Liver (tissue), 10 donors: ENCODE data around the gene AATK. TPM values are rescaled to one million over a fixed set of nuclear protein-coding genes. Genes with fewer than 3 reads are reported as not detected.

Experiments
- DNase-seq: peaks from one replicate; pipeline ENCODE4 v3.0.0-alpha.2; 2017; ENCODE audit warnings: low spot score
- H3K27ac ChIP-seq, 2 donors: one replicate each; pipeline ENCODE4 v1.7.0; 2013; ENCODE audit warnings: inconsistent platforms in 2 of 2, low read length in 2 of 2, control low read depth in 1 of 2, low read depth in 1 of 2, mild to moderate bottlenecking in 1 of 2
- H3K27me3 ChIP-seq, 4 donors: one replicate each; pipeline versions ENCODE4 v1.6.1 to v1.7.0; 2013; ENCODE audit warnings: low read length in 3 of 4, inconsistent platforms in 1 of 4, mild to moderate bottlenecking in 1 of 4, moderate library complexity in 1 of 4; ENCODE audit not compliant: control insufficient read depth in 4 of 4, insufficient read depth in 4 of 4
- H3K36me3 ChIP-seq, 4 donors: one replicate each; pipeline versions ENCODE4 v1.6.1 to v1.7.0; 2013; ENCODE audit warnings: low read length in 3 of 4, mild to moderate bottlenecking in 3 of 4, low read depth in 1 of 4, moderate library complexity in 1 of 4; ENCODE audit not compliant: control insufficient read depth in 4 of 4, insufficient read depth in 3 of 4
- H3K4me1 ChIP-seq, 4 donors: one replicate each; pipeline versions ENCODE4 v1.6.1 to v1.7.0; 2013; ENCODE audit warnings: low read length in 3 of 4, mild to moderate bottlenecking in 3 of 4, moderate library complexity in 1 of 4; ENCODE audit not compliant: control insufficient read depth in 4 of 4, insufficient read depth in 4 of 4
- H3K4me3 ChIP-seq, 3 donors: one replicate each; pipeline versions ENCODE4 v1.6.1 to v1.7.0; 2013; ENCODE audit warnings: low read length in 3 of 3, control low read depth in 1 of 3, low read depth in 1 of 3, mild to moderate bottlenecking in 1 of 3
- H3K9ac ChIP-seq, 2 donors: one replicate each; pipeline ENCODE4 v1.7.0; 2013; ENCODE audit warnings: low read length in 2 of 2, mild to moderate bottlenecking in 2 of 2, moderate library complexity in 2 of 2, control low read depth in 1 of 2, low read depth in 1 of 2
- H3K9me3 ChIP-seq, 4 donors: one replicate each; pipeline versions ENCODE4 v1.6.1 to v1.7.0; 2013; ENCODE audit warnings: low read length in 3 of 4; ENCODE audit not compliant: control insufficient read depth in 4 of 4
- EGR1 ChIP-seq, 2 donors: IDR thresholded peaks; 2 replicates each; pipeline ENCODE4 v1.6.1; 2016 to 2018; ENCODE audit warnings: antibody characterized with exemption in 2 of 2, low read depth in 2 of 2
- FOXA2 ChIP-seq: IDR thresholded peaks from 2 replicates; pipeline ENCODE4 v1.6.1; 2016; ENCODE audit warnings: antibody characterized with exemption
- GABPA ChIP-seq, 2 donors: IDR thresholded peaks in 1 of 2; conservative IDR thresholded peaks in 1 of 2; 2 replicates each; pipeline ENCODE4 v1.6.1; 2016; ENCODE audit warnings: antibody characterized with exemption in 2 of 2, mild to moderate bottlenecking in 1 of 2, moderate library complexity in 1 of 2
- HNF4A ChIP-seq, 2 donors: conservative IDR thresholded peaks; 2 replicates each; pipeline ENCODE4 v1.6.1; 2016; ENCODE audit warnings: antibody characterized with exemption in 2 of 2, mild to moderate bottlenecking in 2 of 2
- HNF4G ChIP-seq: IDR thresholded peaks from 2 replicates; pipeline ENCODE4 v1.6.1; 2016; ENCODE audit warnings: antibody characterized with exemption
- JUND ChIP-seq, 2 donors: IDR thresholded peaks; 2 replicates each; pipeline ENCODE4 v1.6.1; 2016; ENCODE audit warnings: antibody characterized with exemption in 2 of 2
- WGBS: extraction: QIAGEN DNeasy Blood & Tissue Kit; methylation state at CpG from one replicate; pipeline ENCODE4 v1.1.7; 2013; 5-methylcytosine and 5-hydroxymethylcytosine counted together
- polyA plus RNA-seq, 2 donors: library from polyadenylated mRNA; stranded (reverse) in 1 of 2; unstranded in 1 of 2; fragments of 200-250 nt in 1 of 2; fragments of >200 nt in 1 of 2; fragmentation: Nextera tagmentation in 1 of 2; extraction: Ambion mirVana in 1 of 2; gene quantifications; one replicate each; pipeline versions ENCODE4 v1.2.1 to v1.2.3, GENCODE V29; 2013 to 2015
- small RNA-seq: library from RNA; depleted of rRNA; stranded (forward); fragments of <200 nt; gene quantifications from one replicate; pipeline ENCODE3, GENCODE V24; 2014
- total RNA-seq, 2 donors: library from RNA; depleted of rRNA; stranded (reverse); fragments of >200 nt; gene quantifications; one replicate each; pipeline ENCODE4 v1.2.3, GENCODE V29; 2014
- TF ChIP-seq, protein P1 (sequence below): IDR thresholded peaks from 2 replicates; pipeline ENCODE4 v1.6.1; 2016; ENCODE audit warnings: antibody characterized with exemption
- TF ChIP-seq, protein P2 (sequence below): IDR thresholded peaks from 2 replicates; pipeline ENCODE4 v1.6.1; 2016; ENCODE audit warnings: antibody characterized with exemption, mild to moderate bottlenecking
- donor health status: healthy.
- donor health status: healthy.
- donor health status: healthy.
- donor health status: healthy.
- donor health status: healthy.

Gene AATK
- total and polyA plus RNA-seq, 4 donors: 0.24 to 2.3 (median 0.62) TPM

DNA sequence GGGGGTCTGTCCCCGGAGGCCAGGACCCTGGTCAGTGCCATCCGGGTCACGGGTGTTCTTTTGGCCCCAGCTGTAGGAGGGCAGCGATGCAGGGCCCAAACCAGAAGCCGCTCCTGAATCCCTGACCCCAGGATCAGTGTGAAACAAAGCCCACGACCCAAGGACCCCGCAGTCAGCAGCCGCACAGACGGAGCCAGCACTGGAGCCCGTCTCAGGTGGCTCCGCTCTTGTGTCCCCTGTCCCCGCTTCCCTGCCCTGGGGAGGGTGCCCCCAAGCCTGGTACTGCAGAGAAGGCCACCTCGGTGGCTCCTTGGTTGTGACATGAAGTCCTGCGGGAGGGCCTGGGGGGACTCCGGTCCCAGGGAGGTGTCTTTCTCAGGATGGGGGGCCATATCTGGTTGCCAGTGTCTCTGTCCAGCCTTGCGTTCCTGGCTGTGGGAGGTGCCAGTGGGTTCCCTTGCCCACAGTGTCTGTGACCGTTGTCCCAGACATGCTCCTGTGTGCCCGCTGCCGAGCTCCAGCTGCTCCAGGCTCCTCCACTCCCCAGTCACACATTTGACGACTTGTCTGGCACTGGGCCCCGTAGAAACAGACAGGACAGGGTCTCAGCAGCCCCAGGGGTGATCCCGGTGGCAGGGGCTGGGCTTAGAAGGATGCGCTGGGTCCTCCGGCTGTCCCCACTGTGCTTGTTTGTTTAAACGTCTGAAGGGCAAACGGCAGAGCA lies 97.4 kb downstream of the AATK start:
- Histone ChIP-seq H3K27me3 (no peaks in the 10 kb centered on the region), H3K27ac (peak overlapping the region; percentile 84 to 91), H3K36me3 (peaks cover 0 to 5% (median 2%) of the 10 kb centered on the region in 4 donors), H3K9me3 (no peaks in the 10 kb centered on the region), H3K4me1 (peaks cover 32 to 62% (median 49%) of the 10 kb centered on the region in 4 donors), H3K4me3 (no peak overlapping the region), H3K9ac (peak overlapping the region; percentile 21 to 47)
- TF ChIP-seq, protein P1, sequence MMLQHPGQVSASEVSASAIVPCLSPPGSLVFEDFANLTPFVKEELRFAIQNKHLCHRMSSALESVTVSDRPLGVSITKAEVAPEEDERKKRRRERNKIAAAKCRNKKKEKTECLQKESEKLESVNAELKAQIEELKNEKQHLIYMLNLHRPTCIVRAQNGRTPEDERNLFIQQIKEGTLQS: no peak
- TF ChIP-seq FOXA2: no peak
- TF ChIP-seq GABPA (IDR thresholded peaks at IDR 0.05 in 1 of 2, conservative IDR thresholded peaks at IDR 0.05 in 1 of 2): no peak
- TF ChIP-seq HNF4G: no peak
- TF ChIP-seq EGR1 (IDR thresholded peaks at IDR 0.05; ENCODE audit: low read depth in 2 of 2): no peak
- TF ChIP-seq, protein P2, sequence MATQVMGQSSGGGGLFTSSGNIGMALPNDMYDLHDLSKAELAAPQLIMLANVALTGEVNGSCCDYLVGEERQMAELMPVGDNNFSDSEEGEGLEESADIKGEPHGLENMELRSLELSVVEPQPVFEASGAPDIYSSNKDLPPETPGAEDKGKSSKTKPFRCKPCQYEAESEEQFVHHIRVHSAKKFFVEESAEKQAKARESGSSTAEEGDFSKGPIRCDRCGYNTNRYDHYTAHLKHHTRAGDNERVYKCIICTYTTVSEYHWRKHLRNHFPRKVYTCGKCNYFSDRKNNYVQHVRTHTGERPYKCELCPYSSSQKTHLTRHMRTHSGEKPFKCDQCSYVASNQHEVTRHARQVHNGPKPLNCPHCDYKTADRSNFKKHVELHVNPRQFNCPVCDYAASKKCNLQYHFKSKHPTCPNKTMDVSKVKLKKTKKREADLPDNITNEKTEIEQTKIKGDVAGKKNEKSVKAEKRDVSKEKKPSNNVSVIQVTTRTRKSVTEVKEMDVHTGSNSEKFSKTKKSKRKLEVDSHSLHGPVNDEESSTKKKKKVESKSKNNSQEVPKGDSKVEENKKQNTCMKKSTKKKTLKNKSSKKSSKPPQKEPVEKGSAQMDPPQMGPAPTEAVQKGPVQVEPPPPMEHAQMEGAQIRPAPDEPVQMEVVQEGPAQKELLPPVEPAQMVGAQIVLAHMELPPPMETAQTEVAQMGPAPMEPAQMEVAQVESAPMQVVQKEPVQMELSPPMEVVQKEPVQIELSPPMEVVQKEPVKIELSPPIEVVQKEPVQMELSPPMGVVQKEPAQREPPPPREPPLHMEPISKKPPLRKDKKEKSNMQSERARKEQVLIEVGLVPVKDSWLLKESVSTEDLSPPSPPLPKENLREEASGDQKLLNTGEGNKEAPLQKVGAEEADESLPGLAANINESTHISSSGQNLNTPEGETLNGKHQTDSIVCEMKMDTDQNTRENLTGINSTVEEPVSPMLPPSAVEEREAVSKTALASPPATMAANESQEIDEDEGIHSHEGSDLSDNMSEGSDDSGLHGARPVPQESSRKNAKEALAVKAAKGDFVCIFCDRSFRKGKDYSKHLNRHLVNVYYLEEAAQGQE: no peak
- no peak for TF ChIP-seq HNF4A (conservative IDR thresholded peaks at IDR 0.05)
- no peak for DNase-seq
- WGBS: 68% methylated on average over 26 of the region's 26 CpGs

DNA sequence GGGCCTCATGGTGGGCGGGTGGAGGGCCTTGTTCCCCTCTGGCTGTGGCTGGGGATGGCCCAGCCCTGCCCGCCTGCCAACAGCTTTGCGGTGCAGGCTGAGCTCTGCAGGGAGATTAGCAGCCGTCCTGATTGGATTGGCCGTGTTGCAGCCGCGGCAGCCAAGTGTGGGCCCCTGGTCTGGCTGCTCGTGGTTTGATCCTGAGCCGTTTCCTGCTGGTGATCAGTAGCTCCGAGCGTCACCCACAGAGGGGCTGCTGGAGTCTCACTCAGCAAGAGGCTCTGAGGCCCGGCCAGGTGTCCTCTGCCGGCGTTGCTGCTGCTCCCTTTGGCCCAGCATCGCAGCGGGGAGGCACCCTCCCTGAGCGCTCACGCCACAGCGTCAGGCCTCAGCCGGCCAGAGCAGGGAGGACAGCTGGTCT lies 98.6 kb downstream of the AATK start:
- Histone ChIP-seq H3K27ac (peak overlapping the region in 1 of 2 donors; percentile 91), H3K27me3 (no peaks in the 10 kb centered on the region), H3K9ac (no peak overlapping the region), H3K4me3 (no peak overlapping the region), H3K4me1 (peaks cover 32 to 70% (median 56%) of the 10 kb centered on the region in 4 donors), H3K36me3 (peaks cover 0 to 4% (median under 1%) of the 10 kb centered on the region in 4 donors), H3K9me3 (no peaks in the 10 kb centered on the region)
- WGBS: 88% methylated on average over 20 of the region's 20 CpGs
- TF ChIP-seq JUND (IDR thresholded peaks at IDR 0.05): no peak
- TF ChIP-seq, protein P1: no peak
- no peak for DNase-seq

Small RNA genes within 50 kb of the gene (small RNA-seq; reads per million reads assigned to genes)
- gene MIR1250 (not detected), gene MIR3065 (8.5 reads per million, percentile 94 among the genes with 10 or more reads in this experiment), gene MIR657 (not detected)

Other genes starting within 250 kb of the AATK start
- 10 to 100 TPM in 1 of 2 donors, 1 to 10 TPM in 1; 9.6 to 14.5 TPM for gene CHMP6, start 174.4 kb downstream of the AATK start, total RNA-seq
- 10 to 100 TPM; 19.0 to 24.0 TPM for gene CHMP6, start 174.4 kb downstream of the AATK start, polyA plus RNA-seq
- gene BAIAP2, start 131.1 kb downstream of the AATK start, total RNA-seq: 10 to 100 TPM in 1 of 2 donors, 1 to 10 TPM in 1; 8.1 to 42.5 TPM
- 10 to 100 TPM; 47.3 to 61.3 TPM for gene BAIAP2, start 131.1 kb downstream of the AATK start, polyA plus RNA-seq
- gene PVALEF, start 714 bp downstream of the AATK start, total RNA-seq: not detected
- gene PVALEF, start 714 bp downstream of the AATK start, polyA plus RNA-seq: not detected
- gene CEP131, start 56.7 kb upstream of the AATK start, total RNA-seq: 1 to 10 TPM; 2.4 to 6.3 TPM
- gene CEP131, start 56.7 kb upstream of the AATK start, polyA plus RNA-seq: 1 to 10 TPM in 1 of 2 donors, under 1 TPM in 1; 0.71 to 2.0 TPM
- gene TEPSIN, start 72.8 kb upstream of the AATK start, total RNA-seq: 10 to 100 TPM in 1 of 2 donors, 1 to 10 TPM in 1; 10.0 to 22.9 TPM
- 10 to 100 TPM in 1 of 2 donors, 1 to 10 TPM in 1; 3.2 to 11.4 TPM for gene TEPSIN, start 72.8 kb upstream of the AATK start, polyA plus RNA-seq
- 10 to 100 TPM in 1 of 2 donors, 1 to 10 TPM in 1; 8.3 to 11.6 TPM for gene NDUFAF8, start 73.1 kb upstream of the AATK start, total RNA-seq
- 10 to 100 TPM; 19.3 to 67.4 TPM for gene NDUFAF8, start 73.1 kb upstream of the AATK start, polyA plus RNA-seq
- 100 to 1,000 TPM in 1 of 2 donors, 10 to 100 TPM in 1; 34.2 to 117 TPM for gene SLC38A10, start 129.1 kb upstream of the AATK start, total RNA-seq
- 10 to 100 TPM; 29.3 to 75.2 TPM for gene SLC38A10, start 129.1 kb upstream of the AATK start, polyA plus RNA-seq
- 1 to 10 TPM; 3.2 to 3.9 TPM for gene BAHCC1, start 229.2 kb upstream of the AATK start, total RNA-seq
- 1 to 10 TPM in 1 of 2 donors, under 1 TPM in 1; 0.76 to 1.9 TPM for gene BAHCC1, start 229.2 kb upstream of the AATK start, polyA plus RNA-seq